SK-N-SH treated with all-trans-retinoic acid at 6 μM for 48 hours (cell line): ENCODE measurements around the gene SKI.

Source experiments
- ATAC-seq: fragments of 200-7000 bp; cut with Tn5 transposase; 3 replicates; pipeline ENCODE4 v1.9.1; 2020; ENCODE audit warnings: mild to moderate bottlenecking, moderate library complexity
- ARNTL ChIP-seq: fragments of 450-650 bp; formaldehyde crosslinking; IDR thresholded peaks from 2 replicates; pipeline ENCODE4 v1.5.0; 2020; ENCODE audit warnings: low read depth, mild to moderate bottlenecking, moderate library complexity, borderline replicate concordance
- BACH2 ChIP-seq: fragments of 250-450 bp; sonication (Bioruptor Pico); IDR thresholded peaks from 2 replicates; pipeline ENCODE4 v1.9.0; 2021; ENCODE audit warnings: mild to moderate bottlenecking, borderline replicate concordance
- CSDC2 ChIP-seq: fragments of 250-450 bp; sonication (Bioruptor Pico); IDR thresholded peaks from 2 replicates; pipeline ENCODE4 v1.5.0; 2020; ENCODE audit warnings: mild to moderate bottlenecking, moderate library complexity
- ESRRG ChIP-seq: fragments of 250-450 bp; sonication (Bioruptor Pico); IDR thresholded peaks from 2 replicates; pipeline ENCODE4 v1.6.1; 2021; ENCODE audit warnings: mild to moderate bottlenecking
- GLIS3 ChIP-seq: fragments of 250-450 bp; sonication (Bioruptor Pico); IDR thresholded peaks from 2 replicates; pipeline ENCODE4 v1.5.0; 2020; ENCODE audit warnings: mild to moderate bottlenecking, moderate library complexity
- ISL1 ChIP-seq: fragments of 250-450 bp; sonication (Bioruptor Pico); IDR thresholded peaks from 2 replicates; pipeline ENCODE4 v2.1.2; 2022; ENCODE audit warnings: mild to moderate bottlenecking, moderate library complexity
- OSR1 ChIP-seq: fragments of 250-450 bp; sonication (Bioruptor Pico); IDR thresholded peaks from 2 replicates; pipeline ENCODE4 v1.8.0; 2022; ENCODE audit warnings: moderate library complexity, mild to moderate bottlenecking, inconsistent platforms
- PPARA ChIP-seq: fragments of 250-450 bp; sonication (Bioruptor Pico); IDR thresholded peaks from 2 replicates; pipeline ENCODE4 v1.5.0; 2020; ENCODE audit warnings: mild to moderate bottlenecking, borderline replicate concordance
- RARB ChIP-seq: fragments of 250-450 bp; sonication (Bioruptor Pico); IDR thresholded peaks from 2 replicates; pipeline ENCODE4 v1.8.0; 2021; ENCODE audit warnings: mild to moderate bottlenecking, moderate library complexity
- SNAI2 ChIP-seq: fragments of 250-450 bp; sonication (Bioruptor Pico); IDR thresholded peaks from 2 replicates; pipeline ENCODE4 v1.5.0; 2020; ENCODE audit warnings: mild to moderate bottlenecking, moderate library complexity
- TCF4 ChIP-seq: fragments of 250-450 bp; sonication (Bioruptor Pico); IDR thresholded peaks from 2 replicates; pipeline ENCODE4 v1.8.0; 2021; ENCODE audit warnings: mild to moderate bottlenecking, moderate library complexity, borderline replicate concordance
- TOX ChIP-seq: fragments of 250-450 bp; sonication (Bioruptor Pico); IDR thresholded peaks from 2 replicates; pipeline ENCODE4 v1.8.0; 2021; ENCODE audit warnings: mild to moderate bottlenecking, moderate library complexity, borderline replicate concordance
- ZC3H10 ChIP-seq: fragments of 250-450 bp; sonication (Bioruptor Pico); IDR thresholded peaks from 2 replicates; pipeline ENCODE4 v1.5.1; 2021; ENCODE audit warnings: mild to moderate bottlenecking, moderate library complexity
- ZFP3 ChIP-seq: fragments of 250-450 bp; sonication (Bioruptor Pico); IDR thresholded peaks from 2 replicates; pipeline ENCODE4 v1.5.0; 2020; ENCODE audit warnings: mild to moderate bottlenecking, moderate library complexity
- ZFP30 ChIP-seq: fragments of 450-650 bp; formaldehyde crosslinking; IDR thresholded peaks from 2 replicates; pipeline ENCODE4 v1.5.0; 2022; ENCODE audit warnings: mild to moderate bottlenecking, moderate library complexity
- ZNF565 ChIP-seq: fragments of 450-650 bp; formaldehyde crosslinking; conservative IDR thresholded peaks from 2 replicates; pipeline ENCODE4 v1.5.0; 2020; ENCODE audit warnings: low read depth, mild to moderate bottlenecking, moderate library complexity
- ZNF70 ChIP-seq: fragments of 450-650 bp; formaldehyde crosslinking; IDR thresholded peaks from 2 replicates; pipeline ENCODE4 v1.5.0; 2020; ENCODE audit warnings: mild to moderate bottlenecking, moderate library complexity
- ZNF8 ChIP-seq: fragments of 450-650 bp; formaldehyde crosslinking; IDR thresholded peaks from 2 replicates; pipeline ENCODE4 v1.5.0; 2020; ENCODE audit warnings: mild to moderate bottlenecking, moderate library complexity
- TF ChIP-seq, protein P1 (sequence below): fragments of 250-450 bp; sonication (Bioruptor Pico); IDR thresholded peaks from 2 replicates; pipeline ENCODE4 v1.8.0; 2021; ENCODE audit warnings: low read depth, mild to moderate bottlenecking, moderate library complexity, borderline replicate concordance
- TF ChIP-seq, protein P2 (sequence below): fragments of 250-450 bp; sonication (Bioruptor Pico); IDR thresholded peaks from 2 replicates; pipeline ENCODE4 v1.5.0; 2020; ENCODE audit warnings: mild to moderate bottlenecking, moderate library complexity
- TF ChIP-seq, protein P3 (sequence below): fragments of 250-450 bp; sonication (Bioruptor Pico); IDR thresholded peaks from 2 replicates; pipeline ENCODE4 v1.8.0; 2020; ENCODE audit warnings: mild to moderate bottlenecking, moderate library complexity, borderline replicate concordance

Gene SKI

DNA sequence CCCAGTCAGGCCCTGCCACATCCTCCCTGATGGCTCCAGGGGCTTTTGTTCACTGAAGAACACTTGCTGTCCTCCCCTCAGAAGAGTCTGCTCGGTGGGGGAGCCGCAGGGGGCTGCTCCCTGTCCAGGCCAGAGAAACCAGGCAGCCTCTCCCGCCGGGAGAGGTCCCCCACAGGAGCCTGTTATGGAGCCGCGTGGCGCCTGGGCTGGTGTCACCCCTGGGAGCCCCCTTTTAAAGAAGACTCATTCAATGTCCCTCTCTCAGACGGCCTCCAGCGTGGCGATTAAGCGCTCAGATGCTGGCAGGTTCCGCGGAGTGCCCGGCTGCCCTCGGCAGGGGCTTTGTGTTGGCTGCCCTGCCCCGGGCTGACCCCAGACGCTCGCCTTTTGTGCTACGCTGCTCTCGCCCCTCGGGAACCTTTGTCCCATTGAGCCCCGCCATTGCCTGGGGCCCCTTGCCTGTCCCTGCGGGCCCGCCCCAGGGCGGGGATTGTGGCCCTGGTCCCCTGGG, 43.1 kb downstream of the SKI start:
- TF ChIP-seq ISL1 (no peak), TOX (CRISPR knock-in tag) (no peak)
- TF ChIP-seq, protein P1, sequence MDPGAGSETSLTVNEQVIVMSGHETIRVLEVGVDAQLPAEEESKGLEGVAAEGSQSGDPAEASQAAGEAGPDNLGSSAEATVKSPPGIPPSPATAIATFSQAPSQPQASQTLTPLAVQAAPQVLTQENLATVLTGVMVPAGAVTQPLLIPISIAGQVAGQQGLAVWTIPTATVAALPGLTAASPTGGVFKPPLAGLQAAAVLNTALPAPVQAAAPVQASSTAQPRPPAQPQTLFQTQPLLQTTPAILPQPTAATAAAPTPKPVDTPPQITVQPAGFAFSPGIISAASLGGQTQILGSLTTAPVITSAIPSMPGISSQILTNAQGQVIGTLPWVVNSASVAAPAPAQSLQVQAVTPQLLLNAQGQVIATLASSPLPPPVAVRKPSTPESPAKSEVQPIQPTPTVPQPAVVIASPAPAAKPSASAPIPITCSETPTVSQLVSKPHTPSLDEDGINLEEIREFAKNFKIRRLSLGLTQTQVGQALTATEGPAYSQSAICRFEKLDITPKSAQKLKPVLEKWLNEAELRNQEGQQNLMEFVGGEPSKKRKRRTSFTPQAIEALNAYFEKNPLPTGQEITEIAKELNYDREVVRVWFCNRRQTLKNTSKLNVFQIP (CRISPR knock-in tag) = no peak
- ATAC-seq = no peak

DNA sequence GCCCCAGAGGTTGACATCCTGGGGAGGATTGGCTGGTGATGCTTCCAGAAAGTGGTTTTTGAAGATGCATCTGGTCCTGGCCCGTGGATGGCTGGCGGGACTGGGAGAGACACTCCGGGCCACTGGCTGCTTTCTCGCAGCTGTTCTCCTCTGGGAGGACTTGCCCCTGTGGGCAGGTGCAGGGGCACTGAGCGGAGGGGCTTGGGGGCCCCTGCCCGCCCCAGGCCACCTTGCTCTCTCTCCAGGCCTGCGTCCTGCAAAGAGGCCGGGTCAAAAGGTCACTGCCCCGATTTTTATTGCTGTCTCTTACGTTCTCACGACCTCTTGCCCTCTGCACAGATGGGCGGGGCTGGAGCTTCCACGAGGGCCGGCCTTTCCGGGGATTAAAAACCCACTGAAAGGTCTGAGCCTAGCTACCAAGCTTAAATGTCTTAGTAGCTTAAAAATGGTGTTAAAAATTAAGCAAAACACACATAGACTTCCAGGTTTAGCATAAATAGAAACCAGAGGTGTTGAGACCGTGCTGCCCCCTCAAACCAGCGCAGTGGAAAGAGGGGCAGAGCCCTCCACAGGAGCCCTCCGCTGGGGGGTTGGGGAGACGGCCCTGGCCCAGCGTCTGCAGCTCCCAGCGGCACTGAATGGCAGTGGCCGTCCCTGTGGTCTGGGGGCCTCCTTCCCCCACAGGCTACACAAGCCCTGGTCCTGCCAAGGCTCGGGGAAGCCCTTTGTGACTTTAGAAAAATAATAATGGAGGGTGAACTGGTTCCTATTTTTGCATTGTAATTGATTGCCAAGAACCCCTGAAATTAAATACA, 43.9 kb downstream of the SKI start:
- TF ChIP-seq, protein P1 (CRISPR knock-in tag) = no peak
- TF ChIP-seq ZNF8 (CRISPR knock-in tag) (no peak), RARB (CRISPR knock-in tag) (no peak), TOX (CRISPR knock-in tag) (no peak), ZC3H10 (CRISPR knock-in tag) (no peak), BACH2 (no peak), ESRRG (CRISPR knock-in tag) (no peak), CSDC2 (CRISPR knock-in tag) (no peak), SNAI2 (CRISPR knock-in tag) (no peak), ZFP30 (CRISPR knock-in tag) (no peak), ZFP3 (CRISPR knock-in tag) (no peak), TCF4 (CRISPR knock-in tag) (no peak), PPARA (CRISPR knock-in tag) (no peak), OSR1 (CRISPR knock-in tag) (no peak), ZNF70 (CRISPR knock-in tag) (no peak), ARNTL (CRISPR knock-in tag) (no peak), GLIS3 (CRISPR knock-in tag) (no peak)
- TF ChIP-seq, protein P2, sequence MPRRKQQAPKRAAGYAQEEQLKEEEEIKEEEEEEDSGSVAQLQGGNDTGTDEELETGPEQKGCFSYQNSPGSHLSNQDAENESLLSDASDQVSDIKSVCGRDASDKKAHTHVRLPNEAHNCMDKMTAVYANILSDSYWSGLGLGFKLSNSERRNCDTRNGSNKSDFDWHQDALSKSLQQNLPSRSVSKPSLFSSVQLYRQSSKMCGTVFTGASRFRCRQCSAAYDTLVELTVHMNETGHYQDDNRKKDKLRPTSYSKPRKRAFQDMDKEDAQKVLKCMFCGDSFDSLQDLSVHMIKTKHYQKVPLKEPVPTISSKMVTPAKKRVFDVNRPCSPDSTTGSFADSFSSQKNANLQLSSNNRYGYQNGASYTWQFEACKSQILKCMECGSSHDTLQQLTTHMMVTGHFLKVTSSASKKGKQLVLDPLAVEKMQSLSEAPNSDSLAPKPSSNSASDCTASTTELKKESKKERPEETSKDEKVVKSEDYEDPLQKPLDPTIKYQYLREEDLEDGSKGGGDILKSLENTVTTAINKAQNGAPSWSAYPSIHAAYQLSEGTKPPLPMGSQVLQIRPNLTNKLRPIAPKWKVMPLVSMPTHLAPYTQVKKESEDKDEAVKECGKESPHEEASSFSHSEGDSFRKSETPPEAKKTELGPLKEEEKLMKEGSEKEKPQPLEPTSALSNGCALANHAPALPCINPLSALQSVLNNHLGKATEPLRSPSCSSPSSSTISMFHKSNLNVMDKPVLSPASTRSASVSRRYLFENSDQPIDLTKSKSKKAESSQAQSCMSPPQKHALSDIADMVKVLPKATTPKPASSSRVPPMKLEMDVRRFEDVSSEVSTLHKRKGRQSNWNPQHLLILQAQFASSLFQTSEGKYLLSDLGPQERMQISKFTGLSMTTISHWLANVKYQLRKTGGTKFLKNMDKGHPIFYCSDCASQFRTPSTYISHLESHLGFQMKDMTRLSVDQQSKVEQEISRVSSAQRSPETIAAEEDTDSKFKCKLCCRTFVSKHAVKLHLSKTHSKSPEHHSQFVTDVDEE (CRISPR knock-in tag) = no peak
- TF ChIP-seq, protein P3, sequence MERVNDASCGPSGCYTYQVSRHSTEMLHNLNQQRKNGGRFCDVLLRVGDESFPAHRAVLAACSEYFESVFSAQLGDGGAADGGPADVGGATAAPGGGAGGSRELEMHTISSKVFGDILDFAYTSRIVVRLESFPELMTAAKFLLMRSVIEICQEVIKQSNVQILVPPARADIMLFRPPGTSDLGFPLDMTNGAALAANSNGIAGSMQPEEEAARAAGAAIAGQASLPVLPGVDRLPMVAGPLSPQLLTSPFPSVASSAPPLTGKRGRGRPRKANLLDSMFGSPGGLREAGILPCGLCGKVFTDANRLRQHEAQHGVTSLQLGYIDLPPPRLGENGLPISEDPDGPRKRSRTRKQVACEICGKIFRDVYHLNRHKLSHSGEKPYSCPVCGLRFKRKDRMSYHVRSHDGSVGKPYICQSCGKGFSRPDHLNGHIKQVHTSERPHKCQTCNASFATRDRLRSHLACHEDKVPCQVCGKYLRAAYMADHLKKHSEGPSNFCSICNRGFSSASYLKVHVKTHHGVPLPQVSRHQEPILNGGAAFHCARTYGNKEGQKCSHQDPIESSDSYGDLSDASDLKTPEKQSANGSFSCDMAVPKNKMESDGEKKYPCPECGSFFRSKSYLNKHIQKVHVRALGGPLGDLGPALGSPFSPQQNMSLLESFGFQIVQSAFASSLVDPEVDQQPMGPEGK (CRISPR knock-in tag) = no peak

DNA sequence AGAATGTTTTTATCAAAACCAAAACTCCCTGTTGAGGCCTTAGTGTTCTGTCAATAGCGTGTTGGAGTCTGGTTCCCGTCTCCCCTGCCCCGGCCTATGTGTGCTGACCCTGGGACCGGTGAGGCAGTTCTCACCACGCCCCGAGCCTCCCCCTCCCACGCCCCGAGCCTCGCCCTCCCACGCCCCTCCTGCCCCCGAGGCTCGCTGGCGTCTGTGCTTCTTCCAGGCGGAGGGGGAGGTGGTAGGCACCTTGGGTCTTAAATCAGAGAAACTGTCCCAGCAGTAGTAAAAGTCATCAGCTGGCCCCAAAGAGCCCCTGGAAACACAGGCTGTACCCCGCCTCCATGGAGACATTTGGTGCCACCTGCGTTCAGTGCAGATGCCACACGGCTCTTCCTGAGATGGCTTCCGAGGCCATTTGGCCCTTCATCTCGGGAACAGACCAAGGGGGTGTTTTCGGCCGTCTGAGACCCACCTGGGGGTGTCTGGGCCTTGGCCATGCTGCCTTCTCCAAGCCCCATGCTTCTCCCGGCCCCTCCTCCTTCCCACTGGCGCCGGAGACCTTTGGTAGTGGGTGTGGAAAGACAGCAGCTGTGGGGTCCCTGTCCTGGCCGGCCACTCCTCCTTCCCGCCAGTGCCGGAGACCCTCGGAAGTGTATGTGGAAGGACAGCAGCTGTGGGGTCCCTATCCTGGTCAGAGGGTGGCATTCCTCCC, 44.7 kb downstream of the SKI start:
- no peak for ATAC-seq
- no peak for TF ChIP-seq ZC3H10 (CRISPR knock-in tag)
- TF ChIP-seq ZNF70 (CRISPR knock-in tag) = no peak
- TF ChIP-seq, protein P2 (CRISPR knock-in tag) = no peak
- TF ChIP-seq ZFP3 (CRISPR knock-in tag) = no peak
- no peak for TF ChIP-seq ZFP30 (CRISPR knock-in tag)
- no peak for TF ChIP-seq ZNF565
- TF ChIP-seq, protein P3 (CRISPR knock-in tag) = no peak
- TF ChIP-seq, protein P1 (CRISPR knock-in tag) = no peak
- no peak for TF ChIP-seq GLIS3 (CRISPR knock-in tag)

More for the DNA sequence above, 43.9 kb downstream of the SKI start:
- no peak for ATAC-seq
